Measurements from ENCODE around the gene GRIN1.
"Not testable (repeated sequence)": the region's sequence is repeated elsewhere in the genome, so short reads cannot be mapped to it uniquely, and the experiment has no call there.

Gene GRIN1

GRCh38 chr9:137128158-137128861, 10.6 kb upstream of the GRIN1 start:
- no peak for TF ChIP-seq CTCF (conservative IDR thresholded peaks at IDR 0.05; ENCODE audit: low read depth, low read length)
- DNase-seq (ENCODE audit: low read depth): no peak
- peak overlapping the region; percentile 71 for H3K4me3 ChIP-seq (ENCODE audit: low read depth, low read length)

DNA sequence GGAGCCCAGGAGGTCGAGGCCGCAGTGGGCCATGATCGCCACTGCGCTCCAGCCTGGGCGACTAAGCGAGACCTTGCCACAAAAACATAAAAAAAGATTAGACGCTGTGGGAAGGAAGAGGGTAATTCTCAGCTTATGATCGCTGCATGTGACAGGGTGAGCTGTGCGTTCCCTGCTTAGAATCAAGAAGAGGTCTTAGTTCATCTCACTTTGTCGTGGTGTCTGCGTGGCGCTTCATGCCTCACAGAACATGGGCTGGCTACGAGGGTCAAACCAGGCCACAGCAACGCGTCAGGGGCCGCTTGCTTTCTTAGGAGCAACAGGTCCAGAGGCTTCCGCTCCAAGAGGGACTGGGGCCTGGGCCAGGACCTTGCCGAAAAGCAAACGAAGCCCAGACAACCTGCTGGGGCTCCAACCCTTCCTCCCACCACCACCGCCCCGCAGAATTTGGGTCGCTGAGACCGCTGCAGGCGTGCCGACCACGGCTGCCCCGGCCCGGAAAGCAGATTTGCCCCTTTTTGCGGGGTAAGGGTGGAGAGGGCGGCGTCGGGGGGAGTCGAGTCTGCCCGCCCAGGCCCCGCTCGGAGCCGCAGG, 10.0 kb upstream of the GRIN1 start:
- peak; percentile 25 for DNase-seq (ENCODE audit: low read depth)
- H3K4me3 ChIP-seq (ENCODE audit: low read depth, low read length): peak overlapping the region; percentile 71
- no peak for TF ChIP-seq CTCF (conservative IDR thresholded peaks at IDR 0.05; ENCODE audit: low read depth, low read length)

- TF ChIP-seq CTCF (conservative IDR thresholded peaks at IDR 0.05; ENCODE audit: low read depth, low read length): no peak
- peak overlapping the region; percentile 71 for H3K4me3 ChIP-seq (ENCODE audit: low read depth, low read length)
- DNase-seq (ENCODE audit: low read depth): peak; percentile 94
Observed at GRCh38 chr9:137129456-137130175, 9.3 kb upstream of the GRIN1 start.

DNA sequence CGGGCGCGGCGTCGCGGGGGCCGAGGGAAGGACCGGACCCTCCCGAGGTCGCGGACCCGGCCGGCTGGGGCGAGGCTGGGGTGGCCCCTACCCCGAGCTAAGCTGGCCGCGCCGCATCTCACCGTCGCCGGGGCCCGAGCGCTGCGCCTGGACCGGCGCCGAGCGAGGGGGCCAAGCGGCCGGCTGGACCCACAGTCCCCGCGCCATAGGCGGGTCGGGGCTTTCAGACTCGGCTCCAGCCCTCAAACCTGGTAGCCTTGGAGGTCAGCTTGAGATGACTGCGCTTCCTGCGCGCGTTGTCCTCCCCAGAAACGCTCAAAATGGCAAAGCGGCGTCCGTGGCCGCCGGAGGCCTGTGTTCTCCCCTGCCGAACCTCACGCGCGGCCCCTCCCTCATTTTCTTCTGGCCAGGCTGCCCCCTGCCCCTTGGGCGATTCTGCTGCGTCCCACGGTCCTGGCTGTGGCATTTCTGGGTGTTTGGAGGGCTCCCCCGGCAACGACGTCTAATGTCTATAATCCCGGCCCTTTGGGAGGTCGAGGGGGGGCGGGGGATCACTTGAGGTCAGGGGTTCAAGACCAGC, 8.7 kb upstream of the GRIN1 start:
- no peak for TF ChIP-seq CTCF (conservative IDR thresholded peaks at IDR 0.05; ENCODE audit: low read depth, low read length)
- H3K4me3 ChIP-seq (ENCODE audit: low read depth, low read length): peak overlapping the region; percentile 71
- peak; percentile 11 for DNase-seq (ENCODE audit: low read depth)

DNA sequence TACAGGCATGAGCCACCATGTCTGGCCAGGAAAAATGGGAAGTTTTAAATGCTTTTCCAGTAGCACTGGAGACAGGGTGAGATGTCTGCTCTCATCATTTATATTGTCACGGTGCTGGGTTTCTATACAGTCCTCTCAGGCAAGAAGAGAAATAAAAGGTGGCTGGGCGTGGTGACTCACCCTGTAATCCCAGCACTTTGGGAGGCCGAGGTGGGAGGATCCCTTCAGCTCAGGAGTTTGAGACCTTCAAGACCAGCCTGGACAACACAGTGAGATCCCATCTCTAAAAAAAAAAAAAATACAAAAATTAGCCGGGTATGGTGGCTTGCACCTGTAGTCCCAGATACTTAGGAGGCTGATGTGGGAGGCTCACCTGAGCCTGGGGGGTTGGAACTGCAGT, 4.8 kb upstream of the GRIN1 start:
- DNase-seq (ENCODE audit: low read depth): no peak
- H3K4me3 ChIP-seq (ENCODE audit: low read depth, low read length): no peak overlapping the region
- TF ChIP-seq CTCF (conservative IDR thresholded peaks at IDR 0.05; ENCODE audit: low read depth, low read length): no peak

DNA sequence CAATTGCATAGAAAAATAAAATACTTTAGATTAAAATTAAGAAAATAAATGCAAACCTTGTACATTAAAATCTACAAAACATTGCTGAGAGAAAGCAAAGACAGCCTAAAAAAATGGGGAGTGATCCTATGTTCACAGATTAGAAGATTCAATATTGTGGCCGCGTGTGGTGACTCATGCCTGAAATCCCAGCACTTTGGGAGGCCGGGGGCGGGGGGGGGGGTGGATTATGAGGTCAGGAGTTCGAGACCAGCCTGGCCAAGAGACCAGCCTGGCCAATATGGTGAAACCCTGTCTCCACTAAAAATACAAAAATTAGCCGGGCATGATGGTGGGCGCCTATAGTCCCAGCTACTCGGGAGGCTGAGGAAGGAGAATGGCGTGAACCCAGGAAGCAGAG, 3.8 kb upstream of the GRIN1 start:
- H3K4me3 ChIP-seq (ENCODE audit: low read depth, low read length); DNase-seq (ENCODE audit: low read depth): not testable (repeated sequence)

DNA sequence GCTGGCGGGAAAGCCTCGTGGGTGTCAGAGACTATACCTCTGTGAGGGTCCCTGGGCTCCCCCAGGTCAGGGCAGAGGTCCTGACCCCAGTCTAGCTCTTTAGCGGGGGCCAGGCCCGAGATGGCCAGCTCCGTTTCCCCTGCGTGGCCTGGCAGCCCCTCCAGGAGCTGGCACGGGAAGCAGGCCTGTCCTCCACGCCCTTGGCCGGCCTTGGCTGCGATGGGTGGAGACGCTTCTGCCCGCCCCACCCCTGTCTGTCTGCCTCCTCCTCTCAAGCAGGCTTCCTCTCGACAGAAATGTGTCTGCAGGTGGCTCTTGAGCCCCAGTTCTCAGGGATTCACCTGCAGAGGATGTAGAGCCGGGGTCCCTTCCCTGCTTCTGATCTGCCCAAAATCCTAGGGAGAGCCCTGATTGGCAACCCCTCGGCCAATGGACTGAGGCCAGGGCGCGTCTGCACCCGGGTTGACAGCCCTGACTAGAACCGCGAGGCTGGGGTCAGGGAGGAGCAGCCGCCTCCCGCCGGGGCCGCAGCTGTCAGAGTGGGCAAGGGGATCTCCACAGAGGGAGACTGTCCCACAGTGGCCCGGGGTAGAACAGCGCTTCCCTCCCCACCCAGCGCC, 2.6 kb upstream of the GRIN1 start:
- no peak for DNase-seq (ENCODE audit: low read depth)
- TF ChIP-seq CTCF (conservative IDR thresholded peaks at IDR 0.05; ENCODE audit: low read depth, low read length): no peak
- no peak overlapping the region for H3K4me3 ChIP-seq (ENCODE audit: low read depth, low read length)

Measured in choroid plexus epithelial cell (primary cell).